Measurements from ENCODE around the gene LZTR1. TPM values are rescaled to one million over a fixed set of nuclear protein-coding genes. Genes with fewer than 3 reads are reported as not detected.

LZTR1 gene
- total RNA-seq, 1 experiment from 2014 or later = 37.2 TPM

DNA sequence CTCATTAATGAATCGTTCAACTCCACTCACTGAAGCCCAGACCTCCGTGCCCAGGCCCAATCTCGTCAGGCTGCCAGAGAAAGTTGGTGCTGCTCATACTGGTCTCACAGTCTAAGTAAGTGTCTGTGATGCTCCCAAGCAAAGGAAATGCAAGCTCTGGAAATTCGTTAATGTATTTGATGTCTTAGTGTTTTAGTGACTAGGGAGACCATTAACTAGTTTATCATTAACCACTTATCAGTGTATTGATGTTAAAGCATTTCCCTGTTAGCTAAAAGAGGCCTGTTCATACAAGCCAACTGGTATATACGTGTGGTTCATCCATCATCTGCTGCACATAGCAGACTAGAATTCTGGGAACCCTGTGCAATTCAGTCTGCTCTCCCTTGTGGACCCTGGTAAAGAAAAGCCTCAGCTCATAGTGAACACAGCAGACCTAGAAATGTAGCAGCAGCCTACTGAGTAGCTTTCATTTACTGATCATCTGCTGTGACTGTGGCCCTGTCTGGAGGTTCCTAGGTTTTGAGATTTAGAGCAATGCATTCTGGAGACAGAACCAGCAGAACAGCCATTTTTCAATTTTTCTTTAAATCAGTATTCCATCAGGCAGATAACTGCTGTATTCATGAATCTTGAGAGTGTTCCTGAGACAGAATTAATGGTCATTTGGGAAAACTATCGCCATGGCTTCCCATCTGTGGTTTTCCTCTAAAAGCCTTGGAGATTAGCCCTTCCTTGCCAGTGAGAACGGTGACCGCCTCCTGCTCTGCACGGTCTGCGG is 30.8 kb upstream of the LZTR1 start:
- intact Hi-C loops (cut with micrococcal nuclease; ENCODE audit: unreplicated experiment) = loop anchor here (5.0 kb wide), 2 partner anchors 64 to 94 kb away; partner anchors contain the start of genes PI4KA and SNAP29
- peak overlapping the region; percentile 22 for H3K4me3 Mint-ChIP-seq (ENCODE audit: unreplicated experiment)
- peaks cover 79% of the 10 kb centered on the region for H3K36me3 Mint-ChIP-seq (ENCODE audit: insufficient read depth, unreplicated experiment)

DNA sequence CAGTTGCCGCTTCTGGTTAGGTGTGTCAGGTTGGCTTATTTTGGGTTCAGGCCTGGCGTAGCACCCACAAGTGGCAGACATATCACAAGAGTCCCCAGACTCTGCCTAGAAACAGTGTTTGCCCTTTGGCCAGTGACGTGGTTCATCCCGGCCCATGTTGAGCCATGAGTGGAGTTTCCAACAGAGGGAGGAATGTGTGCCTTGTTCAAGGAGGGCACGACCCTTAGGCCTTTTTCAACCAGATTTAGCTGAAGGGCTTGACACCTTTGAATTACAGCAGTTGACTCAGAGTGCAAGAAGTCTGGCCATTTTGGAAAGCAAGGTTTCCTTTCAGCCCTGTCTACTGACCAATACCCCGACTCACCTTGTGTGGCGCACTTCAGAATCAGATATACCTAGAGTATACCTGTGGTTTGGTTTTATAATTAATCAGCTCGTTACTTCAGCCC is 30.1 kb upstream of the LZTR1 start:
- TF ChIP-seq, protein P1, sequence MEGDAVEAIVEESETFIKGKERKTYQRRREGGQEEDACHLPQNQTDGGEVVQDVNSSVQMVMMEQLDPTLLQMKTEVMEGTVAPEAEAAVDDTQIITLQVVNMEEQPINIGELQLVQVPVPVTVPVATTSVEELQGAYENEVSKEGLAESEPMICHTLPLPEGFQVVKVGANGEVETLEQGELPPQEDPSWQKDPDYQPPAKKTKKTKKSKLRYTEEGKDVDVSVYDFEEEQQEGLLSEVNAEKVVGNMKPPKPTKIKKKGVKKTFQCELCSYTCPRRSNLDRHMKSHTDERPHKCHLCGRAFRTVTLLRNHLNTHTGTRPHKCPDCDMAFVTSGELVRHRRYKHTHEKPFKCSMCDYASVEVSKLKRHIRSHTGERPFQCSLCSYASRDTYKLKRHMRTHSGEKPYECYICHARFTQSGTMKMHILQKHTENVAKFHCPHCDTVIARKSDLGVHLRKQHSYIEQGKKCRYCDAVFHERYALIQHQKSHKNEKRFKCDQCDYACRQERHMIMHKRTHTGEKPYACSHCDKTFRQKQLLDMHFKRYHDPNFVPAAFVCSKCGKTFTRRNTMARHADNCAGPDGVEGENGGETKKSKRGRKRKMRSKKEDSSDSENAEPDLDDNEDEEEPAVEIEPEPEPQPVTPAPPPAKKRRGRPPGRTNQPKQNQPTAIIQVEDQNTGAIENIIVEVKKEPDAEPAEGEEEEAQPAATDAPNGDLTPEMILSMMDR (IDR thresholded peaks at IDR 0.05; ENCODE audit: insufficient read depth in 1 of 2, low read depth in 1 of 2, low read length in 1 of 2, severe bottlenecking in 1 of 2, unreplicated experiment in 1 of 2) = no peak
- ChIA-PET POLR2A (no interaction called here), CTCF (interaction anchor here (1.0 to 3.0 kb wide), 3 partner anchors 9 to 66 kb away, joined by 3 to 21 read pairs (median 14); partner anchors contain the start of gene CRKL)
- BruUV-seq (replicated peaks) = no TSS peak
- Mint-ChIP-seq H3K4me1 (ENCODE audit: low read depth, unreplicated experiment) (peaks cover 11% of the 10 kb centered on the region), H3K36me3 (ENCODE audit: insufficient read depth, unreplicated experiment) (peaks cover 79% of the 10 kb centered on the region), H3K27ac (ENCODE audit: unreplicated experiment) (no peak overlapping the region), H3K4me3 (ENCODE audit: unreplicated experiment) (no peak overlapping the region), H3K9me3 (ENCODE audit: unreplicated experiment) (no peaks in the 10 kb centered on the region), H3K27me3 (ENCODE audit: insufficient read depth, unreplicated experiment) (no peaks in the 10 kb centered on the region)
- Histone ChIP-seq H3K9me3 (no peaks in the 10 kb centered on the region), H3K4me3 (ENCODE audit: low read depth, low read length) (no peak overlapping the region), H3K4me1 (peaks cover 74% of the 10 kb centered on the region), H3K27me3 (replicated peaks; ENCODE audit: control insufficient read depth, insufficient read depth, low read length) (no peaks in the 10 kb centered on the region), H3K36me3 (ENCODE audit: control insufficient read depth, insufficient read depth, low read length) (peaks cover 4% of the 10 kb centered on the region)
- DNase-seq = peak; percentile 31 to 61
- intact Hi-C loops (cut with micrococcal nuclease; ENCODE audit: unreplicated experiment) = loop anchor here (5.0 kb wide), 2 partner anchors 65 to 95 kb away; partner anchors contain the start of genes PI4KA and SNAP29

More for the DNA sequence above, 30.8 kb upstream of the LZTR1 start:
- Mint-ChIP-seq H3K9me3 (ENCODE audit: unreplicated experiment) (no peaks in the 10 kb centered on the region), H3K4me1 (ENCODE audit: low read depth, unreplicated experiment) (peaks cover 11% of the 10 kb centered on the region), H3K27me3 (ENCODE audit: insufficient read depth, unreplicated experiment) (no peaks in the 10 kb centered on the region), H3K27ac (ENCODE audit: unreplicated experiment) (peak overlapping the region; percentile 88)
- Histone ChIP-seq H3K27me3 (replicated peaks; ENCODE audit: control insufficient read depth, insufficient read depth, low read length) (no peaks in the 10 kb centered on the region), H3K4me3 (ENCODE audit: low read depth, low read length) (no peak overlapping the region), H3K36me3 (ENCODE audit: control insufficient read depth, insufficient read depth, low read length) (peaks cover 4% of the 10 kb centered on the region), H3K4me1 (peaks cover 69% of the 10 kb centered on the region), H3K9me3 (no peaks in the 10 kb centered on the region)
- TSS peak; percentile 42 for BruUV-seq (replicated peaks)
- DNase-seq = peak in 1 of 2 experiments; percentile 34
- POLR2A ChIA-PET = interaction anchor here (0.5 to 1.5 kb wide), 6 partner anchors 14 to 86 kb away, joined by 3 to 10 read pairs (median 3); partner anchors contain the start of genes CRKL and LZTR1
- TF ChIP-seq, protein P1 (IDR thresholded peaks at IDR 0.05; ENCODE audit: insufficient read depth in 1 of 2, low read depth in 1 of 2, low read length in 1 of 2, severe bottlenecking in 1 of 2, unreplicated experiment in 1 of 2) = no peak
- CTCF ChIA-PET = interaction anchor here (1.1 to 3.0 kb wide), 5 partner anchors 14 to 174 kb away, joined by 5 to 21 read pairs (median 8); partner anchors contain the start of genes CRKL and LZTR1

DNA sequence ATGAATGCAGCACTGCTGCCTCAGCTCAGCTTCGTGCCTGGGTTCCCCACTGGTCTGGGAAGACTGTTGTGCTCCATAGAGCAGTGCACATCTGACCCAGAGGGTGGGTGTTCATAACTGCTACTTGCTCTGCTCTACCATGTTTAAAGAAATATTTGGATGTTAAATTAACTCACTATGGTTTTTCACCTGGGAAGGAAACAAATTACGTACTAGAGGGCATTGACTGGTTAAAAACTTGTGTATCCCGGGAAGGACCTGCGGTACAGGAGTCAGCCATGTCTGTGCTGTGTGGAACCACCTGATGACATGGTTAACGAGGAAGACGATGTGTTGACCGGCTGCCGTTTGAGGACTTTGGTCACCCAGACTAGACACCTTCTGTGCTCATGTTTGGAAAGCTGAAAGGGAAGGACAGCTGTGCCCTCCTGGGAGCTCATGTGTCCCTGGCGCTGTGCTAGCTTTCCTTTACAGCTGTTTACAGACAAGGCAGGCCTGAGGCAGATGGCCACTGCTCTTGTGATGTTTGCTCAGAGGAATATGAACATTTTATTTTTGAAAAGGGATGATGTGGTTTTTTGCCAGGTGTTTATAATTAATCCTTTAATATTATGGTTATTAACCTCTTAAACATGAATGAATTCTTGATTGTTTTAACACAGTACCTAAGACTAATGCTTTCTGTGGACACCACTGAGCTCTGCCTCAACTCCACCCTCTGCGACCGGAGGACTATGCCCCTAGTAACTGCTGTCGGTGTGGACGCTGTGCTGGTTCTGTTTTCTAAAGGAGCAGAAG is 29.4 kb upstream of the LZTR1 start:
- Mint-ChIP-seq H3K4me3 (ENCODE audit: unreplicated experiment) (no peak overlapping the region), H3K4me1 (ENCODE audit: low read depth, unreplicated experiment) (peaks cover 11% of the 10 kb centered on the region), H3K36me3 (ENCODE audit: insufficient read depth, unreplicated experiment) (peaks cover 87% of the 10 kb centered on the region), H3K27me3 (ENCODE audit: insufficient read depth, unreplicated experiment) (no peaks in the 10 kb centered on the region), H3K9me3 (ENCODE audit: unreplicated experiment) (no peaks in the 10 kb centered on the region), H3K27ac (ENCODE audit: unreplicated experiment) (no peak overlapping the region)
- no peaks in the 10 kb centered on the region for H3K9me3 ChIP-seq
- H3K27me3 ChIP-seq (replicated peaks; ENCODE audit: control insufficient read depth, insufficient read depth, low read length) = no peaks in the 10 kb centered on the region
- ChIA-PET POLR2A (interaction anchor here (0.6 to 1.2 kb wide), 2 partner anchors 29 to 49 kb away, joined by 3 to 4 read pairs; partner anchors contain the start of genes LZTR1 and THAP7), CTCF (interaction anchor here (1.0 to 3.0 kb wide), 3 partner anchors 9 to 67 kb away, joined by 3 to 21 read pairs (median 14); partner anchors contain the start of gene CRKL)
- peaks cover 74% of the 10 kb centered on the region for H3K4me1 ChIP-seq
- TF ChIP-seq, protein P1 (IDR thresholded peaks at IDR 0.05; ENCODE audit: insufficient read depth in 1 of 2, low read depth in 1 of 2, low read length in 1 of 2, severe bottlenecking in 1 of 2, unreplicated experiment in 1 of 2) = no peak
- no TSS peak for BruUV-seq (replicated peaks)
- DNase-seq = no peak
- peaks cover 4% of the 10 kb centered on the region for H3K36me3 ChIP-seq (ENCODE audit: control insufficient read depth, insufficient read depth, low read length)
- intact Hi-C loops (cut with micrococcal nuclease; ENCODE audit: unreplicated experiment) = loop anchor here (5.0 kb wide), 2 partner anchors 65 to 95 kb away; partner anchors contain the start of genes PI4KA and SNAP29
- no peak overlapping the region for H3K4me3 ChIP-seq (ENCODE audit: low read depth, low read length)

Data from Caco-2 (cell line).